ENCODE measurements around the gene GALNT16.
A peak's percentile ranks its signal among the peaks of the same experiment; 100 is the strongest.
"Not testable (repeated sequence)": the region's sequence is repeated elsewhere in the genome, so short reads cannot be mapped to it uniquely, and the experiment has no call there.

Gene GALNT16

DNA sequence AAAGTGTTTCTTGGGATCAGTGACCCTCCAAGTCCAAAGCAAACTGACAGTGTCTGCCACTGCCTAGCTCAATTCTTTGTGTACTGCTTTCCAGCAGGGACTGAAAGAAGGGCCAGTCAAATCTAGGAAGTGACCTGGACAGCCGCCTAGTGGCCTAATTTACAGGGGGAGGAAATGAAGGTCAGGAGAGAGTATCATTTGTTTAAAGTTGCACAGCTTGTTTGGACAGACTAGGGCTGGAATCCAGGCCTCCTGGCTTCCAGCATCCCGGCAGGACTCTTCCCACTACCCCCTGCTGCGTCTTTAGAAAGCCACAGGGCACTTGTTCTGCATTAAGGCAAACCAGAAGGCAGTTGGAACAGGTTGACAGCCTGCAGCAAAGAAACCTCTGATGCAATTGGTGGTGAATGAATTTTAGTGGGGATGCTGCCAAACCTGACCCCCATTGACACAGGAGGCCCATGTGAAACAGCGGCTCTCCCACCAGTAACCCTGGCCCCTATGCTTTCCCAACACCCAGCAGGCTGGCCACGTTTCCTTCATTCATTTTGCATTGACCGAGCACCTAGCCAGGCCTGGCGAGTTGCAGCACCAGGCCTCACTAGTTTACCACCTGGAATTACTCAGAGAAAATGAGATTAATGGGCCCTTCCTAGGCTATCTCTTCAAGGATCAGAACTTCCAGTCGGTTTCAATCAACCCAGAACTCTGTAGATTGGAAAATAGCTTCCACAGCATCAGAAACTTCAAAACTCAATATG lies 28.2 kb downstream of the GALNT16 start:
- ChIA-PET POLR2A (no interaction called here), CTCF (interaction anchor here (0.8 to 2.0 kb wide), 3 partner anchors 9 to 45 kb away, joined by 3 to 9 read pairs (median 3); no protein-coding TSS in a partner anchor)
- TF ChIP-seq, protein P1, sequence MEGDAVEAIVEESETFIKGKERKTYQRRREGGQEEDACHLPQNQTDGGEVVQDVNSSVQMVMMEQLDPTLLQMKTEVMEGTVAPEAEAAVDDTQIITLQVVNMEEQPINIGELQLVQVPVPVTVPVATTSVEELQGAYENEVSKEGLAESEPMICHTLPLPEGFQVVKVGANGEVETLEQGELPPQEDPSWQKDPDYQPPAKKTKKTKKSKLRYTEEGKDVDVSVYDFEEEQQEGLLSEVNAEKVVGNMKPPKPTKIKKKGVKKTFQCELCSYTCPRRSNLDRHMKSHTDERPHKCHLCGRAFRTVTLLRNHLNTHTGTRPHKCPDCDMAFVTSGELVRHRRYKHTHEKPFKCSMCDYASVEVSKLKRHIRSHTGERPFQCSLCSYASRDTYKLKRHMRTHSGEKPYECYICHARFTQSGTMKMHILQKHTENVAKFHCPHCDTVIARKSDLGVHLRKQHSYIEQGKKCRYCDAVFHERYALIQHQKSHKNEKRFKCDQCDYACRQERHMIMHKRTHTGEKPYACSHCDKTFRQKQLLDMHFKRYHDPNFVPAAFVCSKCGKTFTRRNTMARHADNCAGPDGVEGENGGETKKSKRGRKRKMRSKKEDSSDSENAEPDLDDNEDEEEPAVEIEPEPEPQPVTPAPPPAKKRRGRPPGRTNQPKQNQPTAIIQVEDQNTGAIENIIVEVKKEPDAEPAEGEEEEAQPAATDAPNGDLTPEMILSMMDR (IDR thresholded peaks at IDR 0.05; ENCODE audit: control extremely low read depth, extremely low read depth, low read depth, missing control alignments) = no peak
- DNase-seq (ENCODE audit: extremely low spot score) = peak; percentile 15

DNA sequence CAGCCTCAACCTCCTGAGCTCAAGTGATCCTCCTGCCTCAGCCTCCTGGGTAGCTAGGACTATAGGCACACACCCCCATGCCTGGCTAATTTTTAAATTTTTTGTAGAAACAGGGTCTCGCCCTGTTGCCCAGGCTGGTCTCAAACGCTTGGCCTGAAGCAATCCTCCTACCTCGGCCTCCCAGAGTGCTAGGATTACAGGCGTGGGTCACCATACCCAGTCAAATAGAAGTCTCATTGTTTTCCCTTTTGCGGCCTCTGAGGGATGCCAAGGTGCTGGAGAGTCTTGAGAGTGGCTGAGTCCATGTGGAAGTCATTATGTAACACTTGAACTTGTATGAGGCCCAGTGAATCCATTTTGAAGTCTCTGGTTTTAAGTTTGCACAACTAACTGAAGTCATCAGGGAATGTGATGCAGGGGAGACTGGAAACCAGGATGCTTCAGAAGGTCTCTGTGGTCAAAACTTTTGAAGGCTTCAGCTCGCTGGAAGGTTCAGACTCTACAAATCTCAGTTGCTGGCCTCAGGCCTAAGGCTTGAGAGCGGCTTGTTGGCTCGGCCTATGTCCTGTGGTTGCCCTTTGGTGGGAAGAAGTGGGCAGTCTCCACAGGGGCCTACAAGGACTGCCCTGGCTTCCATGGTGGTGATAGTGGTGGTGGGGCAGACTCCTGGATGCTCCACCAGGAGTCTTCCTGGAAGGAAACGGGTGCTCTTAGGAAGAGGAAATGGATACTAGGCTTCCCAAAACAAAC lies 29.2 kb downstream of the GALNT16 start:
- TF ChIP-seq, protein P1 (IDR thresholded peaks at IDR 0.05; ENCODE audit: control extremely low read depth, extremely low read depth, low read depth, missing control alignments) = no peak
- ChIA-PET POLR2A (no interaction called here), CTCF (interaction anchor here (1.4 kb wide), 1 partner anchor 166 kb away, joined by 3 read pairs; no protein-coding TSS in a partner anchor)
- no peak for DNase-seq (ENCODE audit: extremely low spot score)

DNA sequence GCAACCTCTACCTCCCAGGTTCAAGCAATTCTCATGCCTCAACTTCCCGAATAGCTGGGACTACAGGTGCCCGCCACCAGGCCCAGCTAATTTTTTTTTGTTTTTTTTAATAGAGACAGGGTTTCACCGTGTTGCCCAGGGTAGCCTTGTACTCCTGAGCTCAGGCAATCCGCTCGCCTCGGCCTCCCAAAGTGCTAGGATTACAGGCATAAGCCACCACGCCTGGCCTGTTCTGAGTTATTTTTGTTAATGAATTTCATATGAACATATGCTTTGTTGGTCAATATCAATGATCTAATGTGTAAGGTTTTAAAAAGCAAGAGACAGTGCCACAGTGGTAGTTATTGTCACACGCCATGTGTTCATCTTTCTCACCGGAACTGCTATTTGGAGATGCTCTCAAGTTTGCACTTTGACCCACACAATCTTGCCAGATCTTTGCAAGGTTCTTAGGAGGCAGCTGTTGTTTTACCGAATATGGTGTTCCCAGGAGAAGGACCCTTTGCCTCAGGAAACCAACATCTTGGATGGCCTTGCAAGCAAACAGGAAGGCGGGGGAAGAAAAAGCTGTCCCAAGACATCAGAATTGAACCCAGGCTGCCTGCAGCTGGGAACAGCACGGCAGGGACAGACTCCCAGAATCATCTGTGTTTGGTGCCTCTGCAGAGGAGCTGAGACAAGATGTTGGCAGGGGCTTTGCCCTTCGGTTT lies 30.0 kb downstream of the GALNT16 start:
- ChIA-PET CTCF (interaction anchor here (1.4 to 1.7 kb wide), 3 partner anchors 13 to 165 kb away, joined by 3 to 5 read pairs (median 4); no protein-coding TSS in a partner anchor), POLR2A (no interaction called here)
- TF ChIP-seq, protein P1 (IDR thresholded peaks at IDR 0.05; ENCODE audit: control extremely low read depth, extremely low read depth, low read depth, missing control alignments) = no peak
- no peak for DNase-seq (ENCODE audit: extremely low spot score)

DNA sequence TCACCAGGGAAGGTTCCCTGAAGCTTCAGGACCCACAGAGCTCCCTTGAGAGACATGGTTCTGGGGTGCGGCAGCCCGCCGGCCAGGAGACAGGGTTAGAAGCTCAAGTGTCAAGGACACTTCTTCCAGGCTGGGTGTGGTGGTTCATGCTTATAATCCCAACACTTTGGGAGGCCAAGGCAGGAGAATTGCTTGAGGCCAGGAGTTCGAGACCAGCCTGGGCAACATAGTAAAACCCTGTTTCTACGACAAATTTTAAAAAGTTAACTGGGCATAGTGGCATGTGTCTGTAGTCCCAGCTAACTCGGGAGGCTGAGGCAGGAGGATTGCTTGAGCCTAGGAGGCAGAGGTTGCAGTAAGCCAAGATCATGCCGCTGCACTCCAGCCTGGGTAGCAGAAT lies 30.9 kb downstream of the GALNT16 start:
- CTCF ChIA-PET = interaction anchor here (1.4 to 1.8 kb wide), 4 partner anchors 12 to 169 kb away, joined by 3 to 5 read pairs (median 4); no protein-coding TSS in a partner anchor
- POLR2A ChIA-PET; DNase-seq (ENCODE audit: extremely low spot score): not testable (repeated sequence)

DNA sequence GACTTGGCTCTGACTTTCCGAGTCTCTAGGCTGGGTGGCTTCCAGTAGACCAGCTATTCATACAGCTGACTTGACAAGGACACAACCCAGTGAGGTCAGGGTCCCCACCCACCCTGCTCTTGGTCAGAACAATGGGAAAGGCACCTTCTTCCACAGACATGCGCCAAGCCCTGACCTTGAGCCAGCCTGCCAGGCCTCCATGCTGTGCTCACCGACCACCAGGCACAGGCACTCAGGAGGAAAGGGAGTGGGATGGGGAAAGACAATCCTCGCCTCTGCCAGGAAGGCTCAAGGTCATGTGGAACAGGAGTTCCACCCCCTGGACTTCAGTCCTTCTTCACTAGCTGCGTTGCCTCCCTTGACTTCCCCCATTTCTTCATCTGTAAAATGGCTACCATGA lies 31.4 kb downstream of the GALNT16 start:
- ChIA-PET POLR2A (no interaction called here), CTCF (interaction anchor here (1.7 to 1.8 kb wide), 3 partner anchors 12 to 169 kb away, joined by 4 to 5 read pairs (median 5); no protein-coding TSS in a partner anchor)
- DNase-seq (ENCODE audit: extremely low spot score) = no peak
- TF ChIP-seq, protein P1 (IDR thresholded peaks at IDR 0.05; ENCODE audit: control extremely low read depth, extremely low read depth, low read depth, missing control alignments) = no peak

DNA sequence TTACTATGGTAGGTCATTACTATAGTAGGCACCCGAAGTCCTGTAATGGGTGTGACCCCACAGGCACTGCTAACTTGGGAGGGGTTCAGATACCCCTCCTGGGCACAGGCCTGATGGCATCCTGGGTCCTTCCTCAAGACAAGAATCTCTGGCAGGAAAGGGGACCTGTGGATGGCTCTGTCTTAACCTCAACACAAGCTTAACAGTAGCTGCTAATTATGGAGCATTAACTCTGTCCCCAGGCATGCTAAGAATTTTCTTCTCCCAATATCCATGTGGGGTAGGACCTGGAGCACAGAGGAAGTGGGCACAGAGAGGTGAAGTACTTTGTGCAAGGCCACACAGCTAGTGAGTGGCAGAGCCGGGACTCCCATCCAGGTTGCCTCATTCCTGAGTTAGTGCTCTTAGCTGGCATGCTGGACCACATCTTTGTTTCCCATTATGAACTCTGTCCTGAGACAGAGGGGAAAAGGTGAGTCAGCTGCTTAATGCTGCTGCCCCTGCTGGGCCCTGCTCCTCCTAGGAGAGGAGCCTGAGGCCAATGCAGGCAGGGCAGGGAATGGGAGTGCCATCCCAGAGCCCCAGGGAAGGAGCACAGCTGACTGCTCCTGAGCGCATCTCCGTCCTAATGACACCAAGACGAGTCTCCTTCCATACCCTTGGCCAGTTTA lies 32.1 kb downstream of the GALNT16 start:
- TF ChIP-seq, protein P1 (IDR thresholded peaks at IDR 0.05; ENCODE audit: control extremely low read depth, extremely low read depth, low read depth, missing control alignments) = no peak
- ChIA-PET POLR2A (no interaction called here), CTCF (interaction anchor here (1.7 to 1.8 kb wide), 2 partner anchors 49 to 168 kb away, joined by 5 read pairs; no protein-coding TSS in a partner anchor)
- no peak for DNase-seq (ENCODE audit: extremely low spot score)
